Mesenchymal stem cell (in vitro differentiated cells and primary cell): ENCODE results near the gene MAT2B.
"Not testable (repeated sequence)": the region's sequence is repeated elsewhere in the genome, so short reads cannot be mapped to it uniquely, and the experiment has no call there.

Experiments
- DNase-seq: peaks from one replicate; pipeline ENCODE4 v3.0.0-alpha.2; 2013
- H2AFZ ChIP-seq: one replicate; pipeline ENCODE4 v1.6.1; 2013; ENCODE audit warnings: low read depth, mild to moderate bottlenecking, control low read depth, inconsistent platforms, low read length, moderate library complexity
- H2AK5ac ChIP-seq: 2 replicates; pipeline ENCODE4 v1.6.1; 2013; ENCODE audit warnings: low read length, moderate library complexity, mild to moderate bottlenecking, inconsistent platforms; ENCODE audit not compliant: severe bottlenecking
- H2BK120ac ChIP-seq: one replicate; pipeline ENCODE4 v1.6.1; 2013; ENCODE audit warnings: low read depth, mild to moderate bottlenecking, inconsistent platforms, low read length, moderate library complexity
- H2BK12ac ChIP-seq, 2 experiments: one replicate each; pipeline ENCODE4 v1.6.1; 2013; ENCODE audit warnings: inconsistent platforms in 2 of 2, low read length in 2 of 2, mild to moderate bottlenecking in 2 of 2, moderate library complexity in 2 of 2, control low read depth in 1 of 2
- H2BK15ac ChIP-seq: one replicate; pipeline ENCODE4 v1.6.1; 2013; ENCODE audit warnings: mild to moderate bottlenecking, low read depth, inconsistent platforms; ENCODE audit not compliant: poor library complexity, severe bottlenecking
- H2BK5ac ChIP-seq: 2 replicates; pipeline ENCODE4 v1.6.1; 2013; ENCODE audit warnings: low read depth, mild to moderate bottlenecking, low read length, control low read depth, inconsistent platforms; ENCODE audit not compliant: poor library complexity, severe bottlenecking
- H3K14ac ChIP-seq, 2 experiments: one replicate each; pipeline ENCODE4 v1.6.1; 2013; ENCODE audit warnings: inconsistent platforms in 2 of 2, low read length in 2 of 2, control low read depth in 1 of 2, mild to moderate bottlenecking in 1 of 2, moderate library complexity in 1 of 2
- H3K18ac ChIP-seq, 2 experiments: one replicate each; pipeline ENCODE4 v1.6.1; 2013; ENCODE audit warnings: inconsistent platforms in 2 of 2, low read length in 2 of 2, control low read depth in 1 of 2, low read depth in 1 of 2, mild to moderate bottlenecking in 1 of 2
- H3K23ac ChIP-seq, 2 experiments: one replicate each; pipeline ENCODE4 v1.6.1; 2013; ENCODE audit warnings: inconsistent platforms in 2 of 2, low read length in 2 of 2, mild to moderate bottlenecking in 2 of 2, moderate library complexity in 2 of 2, control low read depth in 1 of 2
- H3K27ac ChIP-seq: 2 replicates; pipeline ENCODE4 v1.5.1; 2013; ENCODE audit warnings: mild to moderate bottlenecking, moderate library complexity, low read length, control low read depth, inconsistent platforms; ENCODE audit not compliant: poor library complexity, severe bottlenecking
- H3K27me3 ChIP-seq, 2 experiments: 2 replicates each; pipeline versions ENCODE4 v1.6.1 to v1.7.0; 2013; ENCODE audit warnings: low read length in 2 of 2, mild to moderate bottlenecking in 2 of 2, moderate library complexity in 2 of 2, control low read depth in 1 of 2, inconsistent platforms in 1 of 2; ENCODE audit not compliant: control insufficient read depth in 1 of 2, insufficient read depth in 1 of 2
- H3K36me3 ChIP-seq, 2 experiments: 2 replicates each; pipeline versions ENCODE4 v1.6.1 to v1.7.0; 2013; ENCODE audit warnings: low read length in 2 of 2, control low read depth in 1 of 2, inconsistent platforms in 1 of 2, low read depth in 1 of 2, mild to moderate bottlenecking in 1 of 2; ENCODE audit not compliant: insufficient read depth in 2 of 2, control insufficient read depth in 1 of 2
- H3K4ac ChIP-seq, 2 experiments: one replicate each; pipeline ENCODE4 v1.6.1; 2013; ENCODE audit warnings: inconsistent platforms in 2 of 2, low read length in 2 of 2, mild to moderate bottlenecking in 2 of 2, moderate library complexity in 2 of 2, control low read depth in 1 of 2, low read depth in 1 of 2
- H3K4me1 ChIP-seq: 2 replicates; pipeline ENCODE4 v1.6.1; 2013; ENCODE audit warnings: low read depth, low read length, control low read depth; ENCODE audit not compliant: control insufficient read depth, insufficient read depth
- H3K4me2 ChIP-seq: 2 replicates; pipeline ENCODE4 v1.6.1; 2013; ENCODE audit warnings: low read length, mild to moderate bottlenecking, inconsistent platforms; ENCODE audit not compliant: poor library complexity, severe bottlenecking
- H3K4me3 ChIP-seq, 2 experiments: 2 replicates each; pipeline versions ENCODE4 v1.5.1 to v1.7.0; 2013; ENCODE audit warnings: low read length in 2 of 2, mild to moderate bottlenecking in 2 of 2, control low read depth in 1 of 2, low read depth in 1 of 2; ENCODE audit not compliant: insufficient read depth in 1 of 2
- H3K79me1 ChIP-seq: replicated peaks from 2 replicates; pipeline ENCODE4 v1.6.1; 2013; ENCODE audit warnings: mild to moderate bottlenecking, control low read depth, low read length, inconsistent platforms; ENCODE audit not compliant: poor library complexity, severe bottlenecking
- H3K9ac ChIP-seq: 2 replicates; pipeline ENCODE4 v1.7.0; 2013; ENCODE audit warnings: mild to moderate bottlenecking, low read length, moderate library complexity
- H3K9me3 ChIP-seq: 2 replicates; pipeline ENCODE4 v1.7.0; 2013; ENCODE audit warnings: mild to moderate bottlenecking, low read length; ENCODE audit not compliant: control insufficient read depth
- H4K8ac ChIP-seq: one replicate; pipeline ENCODE4 v1.6.1; 2013; ENCODE audit warnings: inconsistent platforms, mild to moderate bottlenecking, low read length, moderate library complexity
- H4K91ac ChIP-seq: one replicate; pipeline ENCODE4 v1.6.1; 2013; ENCODE audit warnings: mild to moderate bottlenecking, low read length, inconsistent platforms
- WGBS: methylation state at CpG from one replicate; pipeline ENCODE4 v1.1.7; 2013; ENCODE audit warnings: mixed read lengths; 5-methylcytosine and 5-hydroxymethylcytosine counted together

Gene MAT2B

GRCh38 chr5:163534492-163535094, 29.2 kb downstream of the MAT2B start:
- Histone ChIP-seq H2AK5ac (no peak overlapping the region), H3K79me1 (no peaks in the 10 kb centered on the region), H3K27ac (no peak overlapping the region), H3K36me3 (no peaks in the 10 kb centered on the region), H2BK15ac (no peak overlapping the region), H2AFZ (no peak overlapping the region), H3K4me1 (no peaks in the 10 kb centered on the region), H3K4me2 (no peak overlapping the region), H2BK120ac (no peak overlapping the region), H3K23ac (no peak overlapping the region), H2BK12ac (no peak overlapping the region), H4K91ac (no peak overlapping the region), H3K4ac (no peak overlapping the region), H3K4me3 (no peak overlapping the region), H3K9me3 (no peaks in the 10 kb centered on the region), H3K9ac (no peak overlapping the region), H3K27me3 (peaks cover 10 to 18% of the 10 kb centered on the region in 2 experiments), H3K18ac (no peak overlapping the region), H2BK5ac (no peak overlapping the region), H3K14ac (no peak overlapping the region), H4K8ac (no peak overlapping the region)
- DNase-seq: no peak
- 40% methylated on average over 1 of the region's 2 CpGs for WGBS

DNA sequence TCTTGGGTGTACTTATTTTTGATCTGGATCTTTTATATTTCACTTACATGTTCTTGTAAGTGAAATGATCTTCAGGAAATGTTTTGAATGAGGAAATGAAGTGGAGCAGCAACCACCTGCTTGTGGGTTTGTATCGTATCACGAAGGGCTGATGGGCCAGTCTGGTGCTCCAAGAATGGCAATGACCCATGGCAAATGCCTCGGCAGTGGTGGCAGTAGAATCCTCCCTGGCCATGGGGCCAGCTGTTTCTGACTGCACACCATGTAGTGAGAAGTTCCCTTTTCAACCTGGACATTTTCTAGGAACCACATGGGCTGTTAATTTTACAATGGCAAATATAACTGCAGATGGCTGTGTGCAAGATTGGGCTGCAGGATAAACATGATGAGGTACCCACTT, 29.9 kb downstream of the MAT2B start:
- no peak overlapping the region for H3K23ac ChIP-seq
- H4K8ac ChIP-seq: no peak overlapping the region
- H2BK12ac ChIP-seq: no peak overlapping the region
- WGBS: 92% methylated on average over 3 of the region's 3 CpGs
- H3K27ac ChIP-seq: no peak overlapping the region
- DNase-seq: no peak
- no peaks in the 10 kb centered on the region for H3K36me3 ChIP-seq
- H3K27me3 ChIP-seq: peaks cover 10 to 18% of the 10 kb centered on the region in 2 experiments
- no peak overlapping the region for H3K4me2 ChIP-seq
- no peak overlapping the region for H2BK5ac ChIP-seq
- H4K91ac ChIP-seq: no peak overlapping the region
- no peak overlapping the region for H3K4ac ChIP-seq
- H3K79me1 ChIP-seq: no peaks in the 10 kb centered on the region
- H2AFZ ChIP-seq: no peak overlapping the region
- no peaks in the 10 kb centered on the region for H3K9me3 ChIP-seq
- no peaks in the 10 kb centered on the region for H3K4me1 ChIP-seq
- no peak overlapping the region for H2BK120ac ChIP-seq
- no peak overlapping the region for H3K9ac ChIP-seq
- no peak overlapping the region for H2BK15ac ChIP-seq
- H3K18ac ChIP-seq: no peak overlapping the region
- H2AK5ac ChIP-seq: no peak overlapping the region
- no peak overlapping the region for H3K4me3 ChIP-seq
- no peak overlapping the region for H3K14ac ChIP-seq

GRCh38 chr5:163536442-163536841, 31.0 kb downstream of the MAT2B start:
- WGBS: 93% methylated on average over 2 of the region's 3 CpGs

GRCh38 chr5:163540696-163541095, 35.3 kb downstream of the MAT2B start:
- Histone ChIP-seq H3K36me3 (no peaks in the 10 kb centered on the region), H2BK12ac (no peak overlapping the region), H2BK15ac (no peak overlapping the region), H3K4me2 (no peak overlapping the region), H3K9me3 (no peaks in the 10 kb centered on the region), H2AK5ac (no peak overlapping the region), H3K23ac (no peak overlapping the region), H3K9ac (no peak overlapping the region), H4K91ac (no peak overlapping the region), H3K18ac (no peak overlapping the region), H3K79me1 (no peaks in the 10 kb centered on the region), H2AFZ (no peak overlapping the region), H3K4me3 (no peak overlapping the region), H2BK5ac (no peak overlapping the region), H2BK120ac (no peak overlapping the region), H3K27ac (no peak overlapping the region), H3K4ac (no peak overlapping the region), H3K14ac (no peak overlapping the region), H3K27me3 (peaks cover 5% of the 10 kb centered on the region in 2 experiments), H3K4me1 (no peaks in the 10 kb centered on the region), H4K8ac (no peak overlapping the region)
- DNase-seq: no peak
- WGBS: no CpG with 5 or more reads among the region's 1 CpG

More at GRCh38 chr5:163536442-163536841, 31.0 kb downstream of the MAT2B start:
- not testable (repeated sequence) for DNase-seq, H3K9ac ChIP-seq, H3K18ac ChIP-seq, H2BK120ac ChIP-seq, H2AK5ac ChIP-seq, H3K9me3 ChIP-seq, H3K27ac ChIP-seq, H3K36me3 ChIP-seq, H3K4me3 ChIP-seq, H3K14ac ChIP-seq, H3K4me2 ChIP-seq, H3K79me1 ChIP-seq, H2BK5ac ChIP-seq, H4K91ac ChIP-seq, H2BK12ac ChIP-seq, H3K4ac ChIP-seq, H4K8ac ChIP-seq, H3K4me1 ChIP-seq, H2BK15ac ChIP-seq, H2AFZ ChIP-seq, H3K23ac ChIP-seq
- H3K27me3 ChIP-seq: peaks cover 10 to 18% of the 10 kb centered on the region in 2 experiments
